GM23338 (cell line): ENCODE data around the gene POP7.

ENCODE experiments used
- EZH2 ChIP-seq: fragments of 200-600 bp; sonication (generic); IDR thresholded peaks from one replicate; pipeline ENCODE4 v1.8.0; 2017; ENCODE audit warnings: antibody characterized with exemption, mild to moderate bottlenecking, low read depth; ENCODE audit not compliant: unreplicated experiment
- EZH2phosphoT487 ChIP-seq: fragments of 200-600 bp; sonication (generic); IDR thresholded peaks from one replicate; pipeline ENCODE4 v1.8.1; 2018; ENCODE audit warnings: antibody characterized with exemption; ENCODE audit not compliant: unreplicated experiment
- POLR2AphosphoS5 ChIP-seq: IDR thresholded peaks from 2 replicates; pipeline ENCODE4 v1.6.1; 2016; ENCODE audit warnings: antibody characterized with exemption, low read depth
- REST ChIP-seq: IDR thresholded peaks from one replicate; pipeline ENCODE4 v1.6.1; 2018; ENCODE audit warnings: antibody characterized with exemption; ENCODE audit not compliant: unreplicated experiment
- ZNF462 ChIP-seq: fragments of 250-450 bp; sonication (Bioruptor Pico); IDR thresholded peaks from 2 replicates; pipeline ENCODE4 v1.5.0; 2020; ENCODE audit warnings: mild to moderate bottlenecking, moderate library complexity
- TF ChIP-seq, protein P1 (sequence below), 2 experiments: fragments of 200-600 bp in 1 of 2; sonication (generic) in 1 of 2; conservative IDR thresholded peaks; 2 replicates each; pipeline versions ENCODE4 v1.5.1 to v1.6.1; 2016 to 2017; ENCODE audit warnings: antibody characterized with exemption in 2 of 2, low read depth in 2 of 2, mild to moderate bottlenecking in 2 of 2, moderate library complexity in 1 of 2

DNA sequence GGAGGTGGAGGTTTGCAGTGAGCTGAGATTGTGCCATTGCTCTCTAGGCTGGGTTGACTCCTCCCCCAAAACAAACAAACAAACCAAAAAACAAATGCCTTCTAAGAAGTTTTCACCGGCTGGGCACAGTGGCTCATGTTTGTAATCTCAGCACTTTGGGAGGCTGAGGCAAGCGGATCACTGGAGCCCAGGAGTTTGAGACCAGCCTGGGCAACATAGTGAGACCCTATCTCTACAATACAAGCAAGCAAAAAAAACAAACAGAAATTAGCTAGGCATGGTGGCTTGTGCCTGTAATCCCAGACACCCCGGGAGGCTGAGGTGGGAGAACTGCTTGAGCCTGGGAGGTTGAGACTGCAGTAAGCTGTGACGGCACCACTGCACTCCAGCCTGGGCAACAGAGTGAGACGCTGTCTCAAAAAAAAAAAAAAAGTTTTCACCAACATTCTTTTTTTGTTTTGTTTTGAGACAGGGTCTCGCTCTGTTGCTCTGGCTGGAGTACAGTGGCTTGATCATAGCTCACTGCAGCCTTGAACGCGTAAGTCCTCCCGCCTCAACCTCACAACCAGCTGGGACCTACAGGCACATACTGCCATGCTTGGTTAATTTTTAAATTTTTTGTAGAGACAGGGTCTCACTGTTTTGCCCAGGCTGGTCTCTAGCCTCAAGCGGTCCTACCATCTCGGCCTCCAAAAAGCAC lies 26.2 kb downstream of the POP7 start:
- TF ChIP-seq POLR2AphosphoS5 (no peak), ZNF462 (CRISPR knock-in tag) (no peak), EZH2 (no peak), REST (no peak), EZH2phosphoT487 (no peak)
- TF ChIP-seq, protein P1, sequence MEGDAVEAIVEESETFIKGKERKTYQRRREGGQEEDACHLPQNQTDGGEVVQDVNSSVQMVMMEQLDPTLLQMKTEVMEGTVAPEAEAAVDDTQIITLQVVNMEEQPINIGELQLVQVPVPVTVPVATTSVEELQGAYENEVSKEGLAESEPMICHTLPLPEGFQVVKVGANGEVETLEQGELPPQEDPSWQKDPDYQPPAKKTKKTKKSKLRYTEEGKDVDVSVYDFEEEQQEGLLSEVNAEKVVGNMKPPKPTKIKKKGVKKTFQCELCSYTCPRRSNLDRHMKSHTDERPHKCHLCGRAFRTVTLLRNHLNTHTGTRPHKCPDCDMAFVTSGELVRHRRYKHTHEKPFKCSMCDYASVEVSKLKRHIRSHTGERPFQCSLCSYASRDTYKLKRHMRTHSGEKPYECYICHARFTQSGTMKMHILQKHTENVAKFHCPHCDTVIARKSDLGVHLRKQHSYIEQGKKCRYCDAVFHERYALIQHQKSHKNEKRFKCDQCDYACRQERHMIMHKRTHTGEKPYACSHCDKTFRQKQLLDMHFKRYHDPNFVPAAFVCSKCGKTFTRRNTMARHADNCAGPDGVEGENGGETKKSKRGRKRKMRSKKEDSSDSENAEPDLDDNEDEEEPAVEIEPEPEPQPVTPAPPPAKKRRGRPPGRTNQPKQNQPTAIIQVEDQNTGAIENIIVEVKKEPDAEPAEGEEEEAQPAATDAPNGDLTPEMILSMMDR (conservative IDR thresholded peaks at IDR 0.05; ENCODE audit: low read depth in 2 of 2): no peak
